ENCODE results near the gene TARBP2.
A peak's percentile ranks its signal among the peaks of the same experiment; 100 is the strongest.
"Not testable (repeated sequence)": the region's sequence is repeated elsewhere in the genome, so short reads cannot be mapped to it uniquely, and the experiment has no call there.

TARBP2 gene

GRCh38 chr12:53532524-53533445, 31.7 kb downstream of the TARBP2 start:
- H3K4me3 ChIP-seq (ENCODE audit: low read depth, low read length) = no peak overlapping the region
- peaks cover 12% of the 10 kb centered on the region for H3K36me3 ChIP-seq (ENCODE audit: control insufficient read depth, insufficient read depth, low read length)
- H3K9ac ChIP-seq (ENCODE audit: low read depth, low read length) = no peak overlapping the region
- H3K4me1 ChIP-seq (ENCODE audit: control insufficient read depth, insufficient read depth, low read length) = no peaks in the 10 kb centered on the region
- H3K27me3 ChIP-seq (ENCODE audit: control insufficient read depth, insufficient read depth, low read length) = no peaks in the 10 kb centered on the region
- no peaks in the 10 kb centered on the region for H3K9me3 ChIP-seq (ENCODE audit: control insufficient read depth, insufficient read depth, low read length)

- H3K4me1 ChIP-seq (ENCODE audit: control insufficient read depth, insufficient read depth, low read length) = no peaks in the 10 kb centered on the region
- no peak overlapping the region for H3K4me3 ChIP-seq (ENCODE audit: low read depth, low read length)
- peaks cover 12% of the 10 kb centered on the region for H3K36me3 ChIP-seq (ENCODE audit: control insufficient read depth, insufficient read depth, low read length)
- no peaks in the 10 kb centered on the region for H3K9me3 ChIP-seq (ENCODE audit: control insufficient read depth, insufficient read depth, low read length)
- H3K9ac ChIP-seq (ENCODE audit: low read depth, low read length) = no peak overlapping the region
- H3K27me3 ChIP-seq (ENCODE audit: control insufficient read depth, insufficient read depth, low read length) = no peaks in the 10 kb centered on the region
Measured at GRCh38 chr12:53533471-53533870, 32.4 kb downstream of the TARBP2 start.

GRCh38 chr12:53536962-53537361, 35.9 kb downstream of the TARBP2 start:
- no peak overlapping the region for H3K9ac ChIP-seq (ENCODE audit: low read depth, low read length)
- H3K27me3 ChIP-seq (ENCODE audit: control insufficient read depth, insufficient read depth, low read length) = no peaks in the 10 kb centered on the region
- H3K9me3 ChIP-seq (ENCODE audit: control insufficient read depth, insufficient read depth, low read length) = no peaks in the 10 kb centered on the region
- H3K4me1 ChIP-seq (ENCODE audit: control insufficient read depth, insufficient read depth, low read length) = no peaks in the 10 kb centered on the region
- H3K36me3 ChIP-seq (ENCODE audit: control insufficient read depth, insufficient read depth, low read length) = peaks cover 10% of the 10 kb centered on the region
- no peak overlapping the region for H3K4me3 ChIP-seq (ENCODE audit: low read depth, low read length)

GRCh38 chr12:53538209-53538689, 37.2 kb downstream of the TARBP2 start:
- peaks cover 6% of the 10 kb centered on the region for H3K36me3 ChIP-seq (ENCODE audit: control insufficient read depth, insufficient read depth, low read length)
- H3K4me1 ChIP-seq (ENCODE audit: control insufficient read depth, insufficient read depth, low read length) = no peaks in the 10 kb centered on the region

GRCh38 chr12:53539526-53539925, 38.4 kb downstream of the TARBP2 start:
- peaks cover 4% of the 10 kb centered on the region for H3K4me1 ChIP-seq (ENCODE audit: control insufficient read depth, insufficient read depth, low read length)
- no peaks in the 10 kb centered on the region for H3K27me3 ChIP-seq (ENCODE audit: control insufficient read depth, insufficient read depth, low read length)
- no peaks in the 10 kb centered on the region for H3K9me3 ChIP-seq (ENCODE audit: control insufficient read depth, insufficient read depth, low read length)
- H3K36me3 ChIP-seq (ENCODE audit: control insufficient read depth, insufficient read depth, low read length) = peaks cover 3% of the 10 kb centered on the region
- no peak overlapping the region for H3K4me3 ChIP-seq (ENCODE audit: low read depth, low read length)
- no peak overlapping the region for H3K9ac ChIP-seq (ENCODE audit: low read depth, low read length)

More at GRCh38 chr12:53538209-53538689, 37.2 kb downstream of the TARBP2 start:
- Histone ChIP-seq H3K9me3 (ENCODE audit: control insufficient read depth, insufficient read depth, low read length) (no peaks in the 10 kb centered on the region), H3K9ac (ENCODE audit: low read depth, low read length) (no peak overlapping the region), H3K27me3 (ENCODE audit: control insufficient read depth, insufficient read depth, low read length) (no peaks in the 10 kb centered on the region), H3K4me3 (ENCODE audit: low read depth, low read length) (no peak overlapping the region)

GRCh38 chr12:53543539-53543938, 42.5 kb downstream of the TARBP2 start:
- Histone ChIP-seq H3K9me3 (ENCODE audit: control insufficient read depth, insufficient read depth, low read length) (no peaks in the 10 kb centered on the region), H3K9ac (ENCODE audit: low read depth, low read length) (peak overlapping the region; percentile 56), H3K27me3 (ENCODE audit: control insufficient read depth, insufficient read depth, low read length) (no peaks in the 10 kb centered on the region), H3K4me1 (ENCODE audit: control insufficient read depth, insufficient read depth, low read length) (peaks cover 4% of the 10 kb centered on the region), H3K36me3 (ENCODE audit: control insufficient read depth, insufficient read depth, low read length) (no peaks in the 10 kb centered on the region), H3K4me3 (ENCODE audit: low read depth, low read length) (no peak overlapping the region)

GRCh38 chr12:53548354-53548753, 47.3 kb downstream of the TARBP2 start:
- H3K27me3 ChIP-seq (ENCODE audit: control insufficient read depth, insufficient read depth, low read length); H3K36me3 ChIP-seq (ENCODE audit: control insufficient read depth, insufficient read depth, low read length); H3K9ac ChIP-seq (ENCODE audit: low read depth, low read length); H3K4me3 ChIP-seq (ENCODE audit: low read depth, low read length); H3K4me1 ChIP-seq (ENCODE audit: control insufficient read depth, insufficient read depth, low read length); H3K9me3 ChIP-seq (ENCODE audit: control insufficient read depth, insufficient read depth, low read length): not testable (repeated sequence)

- not testable (repeated sequence) for H3K27me3 ChIP-seq (ENCODE audit: control insufficient read depth, insufficient read depth, low read length); H3K4me3 ChIP-seq (ENCODE audit: low read depth, low read length); H3K36me3 ChIP-seq (ENCODE audit: control insufficient read depth, insufficient read depth, low read length); H3K9ac ChIP-seq (ENCODE audit: low read depth, low read length); H3K4me1 ChIP-seq (ENCODE audit: control insufficient read depth, insufficient read depth, low read length); H3K9me3 ChIP-seq (ENCODE audit: control insufficient read depth, insufficient read depth, low read length)
Measured at GRCh38 chr12:53550131-53550530, 49.0 kb downstream of the TARBP2 start.

GRCh38 chr12:53550595-53550994, 49.5 kb downstream of the TARBP2 start:
- Histone ChIP-seq H3K36me3 (ENCODE audit: control insufficient read depth, insufficient read depth, low read length) (no peaks in the 10 kb centered on the region), H3K27me3 (ENCODE audit: control insufficient read depth, insufficient read depth, low read length) (no peaks in the 10 kb centered on the region), H3K4me3 (ENCODE audit: low read depth, low read length) (no peak overlapping the region), H3K9ac (ENCODE audit: low read depth, low read length) (no peak overlapping the region), H3K9me3 (ENCODE audit: control insufficient read depth, insufficient read depth, low read length) (no peaks in the 10 kb centered on the region), H3K4me1 (ENCODE audit: control insufficient read depth, insufficient read depth, low read length) (no peaks in the 10 kb centered on the region)

- no peaks in the 10 kb centered on the region for H3K4me1 ChIP-seq (ENCODE audit: control insufficient read depth, insufficient read depth, low read length)
- no peak overlapping the region for H3K4me3 ChIP-seq (ENCODE audit: low read depth, low read length)
- H3K36me3 ChIP-seq (ENCODE audit: control insufficient read depth, insufficient read depth, low read length) = no peaks in the 10 kb centered on the region
- no peaks in the 10 kb centered on the region for H3K27me3 ChIP-seq (ENCODE audit: control insufficient read depth, insufficient read depth, low read length)
- H3K9me3 ChIP-seq (ENCODE audit: control insufficient read depth, insufficient read depth, low read length) = no peaks in the 10 kb centered on the region
- H3K9ac ChIP-seq (ENCODE audit: low read depth, low read length) = no peak overlapping the region
Measured at GRCh38 chr12:53551889-53552291, 50.8 kb downstream of the TARBP2 start.

GRCh38 chr12:53552361-53553327, 51.6 kb downstream of the TARBP2 start:
- Histone ChIP-seq H3K4me1 (ENCODE audit: control insufficient read depth, insufficient read depth, low read length) (no peaks in the 10 kb centered on the region), H3K36me3 (ENCODE audit: control insufficient read depth, insufficient read depth, low read length) (no peaks in the 10 kb centered on the region), H3K27me3 (ENCODE audit: control insufficient read depth, insufficient read depth, low read length) (no peaks in the 10 kb centered on the region), H3K4me3 (ENCODE audit: low read depth, low read length) (no peak overlapping the region), H3K9me3 (ENCODE audit: control insufficient read depth, insufficient read depth, low read length) (no peaks in the 10 kb centered on the region), H3K9ac (ENCODE audit: low read depth, low read length) (no peak overlapping the region)
